PC-9 (cell line): ENCODE results near the gene KIF26A. TPM values are rescaled to one million over a fixed set of nuclear protein-coding genes. Genes with fewer than 3 reads are reported as not detected.
A peak's percentile ranks its signal among the peaks of the same experiment; 100 is the strongest.

Source experiments
- BruUV-seq: library from RNA; stranded (reverse); fragments of 400-500 nt; replicated peaks from 2 replicates; lab custom pipeline; 2021; lab: Mats Ljungman, UMichigan
- CTCF ChIA-PET: fragments of 300-600 bp; sonication (Branson Sonifier 250); formaldehyde crosslinking; loops from one replicate; lab custom pipeline; 2022; ENCODE audit warnings: antibody characterized with exemption; lab: Charles Lee
- POLR2A ChIA-PET: fragments of 300-600 bp; sonication (Branson Sonifier 250); formaldehyde crosslinking; loops from one replicate; lab custom pipeline; 2022; ENCODE audit warnings: antibody characterized with exemption; ENCODE audit not compliant: unreplicated experiment; lab: Charles Lee
- DNase-seq, 2 experiments: peaks; one replicate each; pipeline versions ENCODE4 v3.0.0 to v3.0.0-alpha.2; 2015 to 2022; ENCODE audit warnings: mixed read lengths in 1 of 2
- H2AFZ ChIP-seq: fragments of 200-600 bp; sonication (generic); 2 replicates; pipeline ENCODE4 v1.8.1; 2017; ENCODE audit warnings: antibody characterized with exemption
- H3F3A ChIP-seq: fragments of 200-600 bp; sonication (generic); 2 replicates; pipeline ENCODE4 v1.8.1; 2017; ENCODE audit warnings: antibody characterized with exemption, mild to moderate bottlenecking, low read depth; ENCODE audit not compliant: insufficient read depth
- H3K27ac ChIP-seq: fragments of 200-600 bp; sonication (generic); 2 replicates; pipeline ENCODE4 v1.6.1; 2016; ENCODE audit warnings: mixed run types
- H3K27me3 ChIP-seq: fragments of 200-600 bp; sonication (generic); 2 replicates; pipeline ENCODE4 v1.6.1; 2016; ENCODE audit warnings: low read depth, mixed run types; ENCODE audit not compliant: insufficient read depth
- H3K36me3 ChIP-seq: fragments of 200-600 bp; sonication (generic); 2 replicates; pipeline ENCODE4 v1.6.1; 2016; ENCODE audit warnings: low read depth, mixed run types
- H3K4me1 ChIP-seq: fragments of 200-600 bp; sonication (generic); replicated peaks from 2 replicates; pipeline ENCODE4 v1.6.1; 2016; ENCODE audit warnings: mixed run types; ENCODE audit not compliant: insufficient read depth
- H3K4me2 ChIP-seq: fragments of 200-600 bp; sonication (generic); 2 replicates; pipeline ENCODE4 v1.6.1; 2017; ENCODE audit warnings: mixed run types
- H3K4me3 ChIP-seq: fragments of 200-600 bp; sonication (generic); 2 replicates; pipeline ENCODE4 v1.6.1; 2016; ENCODE audit warnings: mixed run types
- H3K79me2 ChIP-seq: fragments of 200-600 bp; sonication (generic); 2 replicates; pipeline ENCODE4 v1.6.1; 2017; ENCODE audit warnings: low read depth, mixed run types
- H3K9me2 ChIP-seq: fragments of 200-600 bp; sonication (generic); 2 replicates; pipeline ENCODE4 v1.8.1; 2017; ENCODE audit warnings: mild to moderate bottlenecking; ENCODE audit not compliant: insufficient read depth
- H3K9me3 ChIP-seq: fragments of 200-600 bp; sonication (generic); 2 replicates; pipeline ENCODE4 v1.8.1; 2016; ENCODE audit warnings: low read depth; ENCODE audit not compliant: insufficient read depth
- H4K20me1 ChIP-seq: fragments of 200-600 bp; sonication (generic); 2 replicates; pipeline ENCODE4 v1.8.1; 2017; ENCODE audit not compliant: insufficient read depth
- CTCF ChIP-seq: fragments of 200-600 bp; sonication (generic); conservative IDR thresholded peaks from 2 replicates; pipeline ENCODE4 v1.6.1; 2017; ENCODE audit warnings: mixed run types, antibody characterized with exemption, mild to moderate bottlenecking, moderate library complexity
- EZH2 ChIP-seq: fragments of 200-600 bp; sonication (generic); IDR thresholded peaks from 2 replicates; pipeline ENCODE4 v1.8.0; 2017; ENCODE audit warnings: antibody characterized with exemption, low read depth
- intact Hi-C: fragments of 100-400 bp; cut with micrococcal nuclease; formaldehyde crosslinking; loops from one replicate; pipeline ENCODE4 v1.10.0; 2022; ENCODE audit not compliant: unreplicated experiment
- total RNA-seq: library from RNA; stranded (reverse); gene quantifications from 2 replicates; pipeline ENCODE4 v1.2.3, GENCODE V29; 2021

The KIF26A gene
- total RNA-seq, 1 experiment from 2014 or later, result 0.17 TPM

DNA sequence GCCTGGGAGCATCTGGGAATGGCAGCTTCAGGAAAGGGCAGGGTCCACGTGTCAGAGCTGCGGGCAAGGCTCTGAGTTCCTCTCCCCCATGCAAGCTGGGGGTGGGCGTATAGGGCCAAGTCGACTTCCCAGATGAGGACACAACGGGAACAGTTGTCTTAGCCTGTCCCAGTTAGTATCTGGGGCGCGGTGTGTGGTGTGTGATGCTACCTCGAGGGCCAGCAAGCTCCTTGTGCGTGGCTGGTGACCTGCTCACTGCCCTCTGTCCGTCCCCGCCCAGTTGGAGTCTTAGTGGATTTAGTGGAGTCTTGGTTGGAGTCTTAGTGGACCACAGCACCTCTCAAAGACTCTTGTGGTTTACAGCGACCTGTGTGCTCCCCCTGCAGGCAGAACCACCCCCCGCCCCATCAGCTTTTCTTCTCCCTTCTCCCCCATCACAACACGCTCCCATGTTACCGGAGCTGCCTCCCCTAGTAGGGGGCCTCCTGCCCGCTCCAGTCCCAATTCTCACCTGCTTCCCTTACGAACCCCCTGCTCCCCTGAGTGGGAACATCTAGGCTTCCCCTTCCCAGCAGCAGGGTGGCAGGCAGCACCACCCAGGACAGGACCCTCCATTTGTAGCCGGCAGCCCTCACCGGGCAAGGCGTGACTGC is 44.2 kb upstream of the KIF26A start:
- Histone ChIP-seq H3K4me1 (no peaks in the 10 kb centered on the region), H3K27me3 (peaks cover 8% of the 10 kb centered on the region; the same call in 1 of the 2 replicates), H4K20me1 (no peaks in the 10 kb centered on the region), H3K79me2 (no peaks in the 10 kb centered on the region), H3K4me2 (no peak overlapping the region), H3K9me2 (no peaks in the 10 kb centered on the region), H3K36me3 (no peaks in the 10 kb centered on the region), H3K9me3 (no peaks in the 10 kb centered on the region), H3F3A (no peaks in the 10 kb centered on the region), H2AFZ (no peak overlapping the region), H3K27ac (no peak overlapping the region), H3K4me3 (no peak overlapping the region)
- POLR2A ChIA-PET, result interaction anchor here (0.7 kb wide), 1 partner anchor 14 kb away, joined by 5 read pairs; no protein-coding TSS in a partner anchor
- TF ChIP-seq EZH2, result no peak
- no peak for TF ChIP-seq CTCF
- BruUV-seq, result no TSS peak
- CTCF ChIA-PET, result interaction anchor here (0.6 kb wide), 1 partner anchor 42 kb away, joined by 4 read pairs; no protein-coding TSS in a partner anchor
- intact Hi-C loops, result loop anchor here (1.0 kb wide), 1 partner anchor 37 kb away; no protein-coding TSS in a partner anchor
- no peak for DNase-seq

GRCh38 chr14:104094709-104095425 is 43.5 kb upstream of the KIF26A start:
- no peaks in the 10 kb centered on the region for H3K36me3 ChIP-seq
- H3K9me2 ChIP-seq, result no peaks in the 10 kb centered on the region
- no peak overlapping the region for H3K4me3 ChIP-seq
- DNase-seq, result peak in 1 of 2 experiments; percentile 76
- no TSS peak for BruUV-seq
- H3K4me2 ChIP-seq, result no peak overlapping the region
- no peaks in the 10 kb centered on the region for H3K4me1 ChIP-seq
- ChIA-PET POLR2A (no interaction called here), CTCF (no interaction called here)
- intact Hi-C loops, result loop anchor here (1.0 kb wide), 1 partner anchor 36 kb away; no protein-coding TSS in a partner anchor
- no peaks in the 10 kb centered on the region for H4K20me1 ChIP-seq
- H3F3A ChIP-seq, result no peaks in the 10 kb centered on the region
- peaks cover 8% of the 10 kb centered on the region; the same call in 1 of the 2 replicates for H3K27me3 ChIP-seq
- TF ChIP-seq CTCF (peak; percentile 91), EZH2 (no peak)
- H3K79me2 ChIP-seq, result no peaks in the 10 kb centered on the region
- H3K27ac ChIP-seq, result no peak overlapping the region
- H2AFZ ChIP-seq, result no peak overlapping the region
- H3K9me3 ChIP-seq, result no peaks in the 10 kb centered on the region

DNA sequence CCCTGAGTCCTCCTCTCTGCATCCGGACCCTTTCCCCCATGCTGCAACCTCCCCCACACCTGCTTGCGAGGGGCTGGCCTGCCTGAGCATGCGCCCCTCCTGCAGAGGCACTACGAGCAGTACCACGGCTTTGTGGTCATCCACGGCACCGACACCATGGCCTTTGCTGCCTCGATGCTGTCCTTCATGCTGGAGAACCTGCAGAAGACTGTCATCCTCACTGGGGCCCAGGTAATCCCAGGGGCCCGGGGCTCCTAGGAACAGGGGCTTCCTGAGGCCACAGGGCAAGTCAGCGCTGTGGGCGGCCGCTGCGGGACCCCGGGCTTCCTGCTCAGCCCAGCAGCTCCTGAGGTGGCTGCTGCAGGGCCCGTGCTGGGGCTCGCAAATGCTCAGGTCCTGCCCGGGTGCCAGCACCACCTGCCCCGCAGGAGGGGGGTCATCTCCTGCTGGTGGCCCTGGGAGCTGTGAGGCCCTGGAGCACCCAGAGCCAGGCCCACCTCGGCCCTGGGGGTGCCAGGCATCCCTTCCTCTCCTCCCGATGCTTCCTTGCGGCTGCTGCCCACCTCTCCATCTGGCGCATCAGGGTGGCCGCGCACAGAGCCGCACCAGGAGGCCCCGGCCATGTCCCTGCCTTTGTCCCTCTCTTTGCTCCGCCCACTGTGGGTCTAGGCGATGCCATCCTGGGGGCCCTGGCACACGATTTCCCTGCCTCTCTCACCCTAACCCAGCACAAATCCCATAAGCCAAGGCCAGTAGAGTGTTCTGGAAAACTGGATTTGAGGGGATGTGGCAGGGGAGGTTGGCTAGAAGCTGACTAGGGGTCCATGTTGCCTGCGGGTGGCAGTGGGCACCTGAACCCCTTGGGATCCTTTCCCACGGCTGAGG is 42.7 kb upstream of the KIF26A start:
- H2AFZ ChIP-seq, result no peak overlapping the region
- H3K4me2 ChIP-seq, result no peak overlapping the region
- POLR2A ChIA-PET, result no interaction called here
- H3K4me3 ChIP-seq, result no peak overlapping the region
- peaks cover 3% of the 10 kb centered on the region; the same call in 1 of the 2 replicates for H3K4me1 ChIP-seq
- no peaks in the 10 kb centered on the region; the same call in 1 of the 2 replicates for H4K20me1 ChIP-seq
- H3K27me3 ChIP-seq, result peaks cover 8% of the 10 kb centered on the region; the same call in 1 of the 2 replicates
- intact Hi-C loops, result no loop called here
- no peaks in the 10 kb centered on the region for H3K9me2 ChIP-seq
- no peak for TF ChIP-seq EZH2
- TF ChIP-seq CTCF, result no peak
- no peak overlapping the region for H3K27ac ChIP-seq
- no peak for DNase-seq
- CTCF ChIA-PET, result no interaction called here
- no TSS peak for BruUV-seq
- H3K79me2 ChIP-seq, result no peaks in the 10 kb centered on the region
- no peaks in the 10 kb centered on the region for H3K36me3 ChIP-seq
- no peaks in the 10 kb centered on the region for H3K9me3 ChIP-seq
- H3F3A ChIP-seq, result no peaks in the 10 kb centered on the region
